ENCODE measurements around the gene CDR2.

DNA sequence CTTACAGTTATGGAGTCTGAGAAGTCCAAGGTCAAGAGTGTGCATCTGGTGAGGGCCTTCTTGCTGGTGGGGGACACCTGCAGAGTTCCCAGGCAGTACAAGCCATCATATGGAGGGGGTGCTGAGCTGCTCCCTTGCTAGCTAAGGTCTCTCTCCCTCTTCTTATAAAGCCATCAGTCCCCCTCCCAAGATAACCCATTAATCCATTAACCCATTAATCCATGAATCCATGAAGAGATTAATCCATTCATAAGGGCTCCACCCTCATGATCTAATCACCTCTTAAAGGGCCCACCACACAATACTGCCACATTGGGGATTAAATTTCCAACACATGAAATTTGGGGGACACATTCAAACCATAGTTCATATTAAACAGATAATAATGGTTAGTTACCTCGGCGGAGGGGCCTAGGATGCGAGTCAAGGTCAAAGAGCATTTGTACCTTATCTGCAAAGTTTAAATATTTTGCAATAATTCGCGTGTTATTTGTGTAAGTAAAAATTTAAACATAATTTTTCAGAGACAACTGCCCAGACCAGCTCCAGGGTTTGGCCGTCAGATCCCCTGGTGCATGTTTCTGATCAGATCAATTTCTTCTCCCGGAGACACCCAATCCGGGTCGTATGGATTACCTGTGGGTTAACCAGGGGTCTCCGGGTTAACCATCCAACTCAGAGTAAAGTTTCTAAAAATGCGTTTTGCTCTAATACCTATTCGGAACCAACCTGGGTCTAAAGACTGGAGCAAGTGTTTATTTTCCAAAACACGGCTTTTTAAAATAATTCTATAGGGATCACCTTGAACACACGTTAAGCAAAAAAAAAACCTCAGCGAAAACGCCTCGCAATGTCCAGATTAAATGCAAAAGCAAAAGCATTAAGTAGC is 78.0 kb downstream of the CDR2 start:
- TF ChIP-seq POLR2AphosphoS5 (IDR thresholded peaks at IDR 0.05; ENCODE audit: low read depth, low read length) (no peak), POLR2A (IDR thresholded peaks at IDR 0.05; ENCODE audit: low read depth, low read length) (no peak), TAF1 (IDR thresholded peaks at IDR 0.05; ENCODE audit: borderline replicate concordance, low read depth, low read length) (no peak)

All from GM12892 (cell line).